WTC11 (cell line): ENCODE data around the gene RABEPK.

ENCODE experiments used
- CREB1 ChIP-seq: sonication (generic); formaldehyde crosslinking; IDR thresholded peaks from 2 replicates; pipeline ENCODE4 v1.8.0; 2023; ENCODE audit warnings: mild to moderate bottlenecking, missing genetic modification reagents
- CTCF ChIP-seq: fragments of 200-600 bp; IDR thresholded peaks from 2 replicates; pipeline ENCODE4 v1.8.0; 2022; ENCODE audit warnings: antibody characterized with exemption
- E2F1 ChIP-seq: sonication (generic); formaldehyde crosslinking; IDR thresholded peaks from 2 replicates; pipeline ENCODE4 v1.8.0; 2022; ENCODE audit warnings: mild to moderate bottlenecking, missing genetic modification reagents
- GABPB1 ChIP-seq: sonication (generic); formaldehyde crosslinking; IDR thresholded peaks from 2 replicates; pipeline ENCODE4 v1.8.1; 2023; ENCODE audit warnings: mild to moderate bottlenecking, missing genetic modification reagents
- IRF1 ChIP-seq: sonication (generic); formaldehyde crosslinking; IDR thresholded peaks from 2 replicates; pipeline ENCODE4 v1.8.0; 2023; ENCODE audit warnings: missing genetic modification reagents
- KAT7 ChIP-seq: sonication (generic); formaldehyde crosslinking; IDR thresholded peaks from 2 replicates; pipeline ENCODE4 v1.8.1; 2023; ENCODE audit warnings: missing genetic modification reagents, mild to moderate bottlenecking, borderline replicate concordance
- MXD4 ChIP-seq: fragments of 250-450 bp; sonication (Bioruptor Pico); IDR thresholded peaks from 2 replicates; pipeline ENCODE4 v1.8.0; 2021; ENCODE audit warnings: mild to moderate bottlenecking, moderate library complexity, borderline replicate concordance
- NFE2L1 ChIP-seq: sonication (generic); formaldehyde crosslinking; IDR thresholded peaks from 2 replicates; pipeline ENCODE4 v1.8.1; 2023; ENCODE audit warnings: missing genetic modification reagents
- NFYB ChIP-seq: sonication (generic); formaldehyde crosslinking; conservative IDR thresholded peaks from 2 replicates; pipeline ENCODE4 v1.8.0; 2022; ENCODE audit warnings: low read depth, missing genetic modification reagents
- ZNF263 ChIP-seq: sonication (generic); formaldehyde crosslinking; IDR thresholded peaks from 2 replicates; pipeline ENCODE4 v1.8.1; 2022; ENCODE audit warnings: low read depth, mild to moderate bottlenecking, moderate library complexity, missing genetic modification reagents

- TF ChIP-seq ZNF263 (CRISPR knock-in tag) = no peak
- TF ChIP-seq CTCF = no peak
- peak; percentile 28; the same call in 1 of the 2 replicates for TF ChIP-seq IRF1 (CRISPR knock-in tag)
- no peak for TF ChIP-seq E2F1 (CRISPR knock-in tag)
- no peak for TF ChIP-seq KAT7 (CRISPR knock-in tag)
- peak; percentile 66 for TF ChIP-seq GABPB1 (CRISPR knock-in tag)
- no peak for TF ChIP-seq MXD4 (CRISPR knock-in tag)
- 0 out of 2 replicates have a peak, but pooled peaks have one; percentile 11 for TF ChIP-seq NFYB
- TF ChIP-seq CREB1 (CRISPR knock-in tag) = 0 out of 2 replicates have a peak, but pooled peaks have one; percentile 37
- no peak for TF ChIP-seq NFE2L1 (CRISPR knock-in tag)
These were observed 61.4 kb downstream of the RABEPK start, which contains the start of gene GAPVD1 for GRCh38 chr9:125261501-125262293.
